Fibroblast of pulmonary artery (primary cell): ENCODE results near the gene SIVA1.

ENCODE experiments used
- DNase-seq: peaks from one replicate; pipeline ENCODE4 v3.0.0-alpha.2; 2010; ENCODE audit warnings: low read depth
- H3K4me3 ChIP-seq: replicated peaks from 2 replicates; pipeline ENCODE4 v1.5.1; 2011; ENCODE audit warnings: low read depth, mild to moderate bottlenecking, control low read depth, low read length, moderate library complexity
- TF ChIP-seq, protein P1 (sequence below): IDR thresholded peaks from 2 replicates; pipeline ENCODE4 v1.5.1; 2011; ENCODE audit warnings: mild to moderate bottlenecking, control low read depth, low read length, inconsistent platforms; ENCODE audit errors: missing control alignments

The SIVA1 gene

GRCh38 chr14:104730487-104730886, 22.5 kb upstream of the SIVA1 start:
- DNase-seq, result no peak
- TF ChIP-seq, protein P1, sequence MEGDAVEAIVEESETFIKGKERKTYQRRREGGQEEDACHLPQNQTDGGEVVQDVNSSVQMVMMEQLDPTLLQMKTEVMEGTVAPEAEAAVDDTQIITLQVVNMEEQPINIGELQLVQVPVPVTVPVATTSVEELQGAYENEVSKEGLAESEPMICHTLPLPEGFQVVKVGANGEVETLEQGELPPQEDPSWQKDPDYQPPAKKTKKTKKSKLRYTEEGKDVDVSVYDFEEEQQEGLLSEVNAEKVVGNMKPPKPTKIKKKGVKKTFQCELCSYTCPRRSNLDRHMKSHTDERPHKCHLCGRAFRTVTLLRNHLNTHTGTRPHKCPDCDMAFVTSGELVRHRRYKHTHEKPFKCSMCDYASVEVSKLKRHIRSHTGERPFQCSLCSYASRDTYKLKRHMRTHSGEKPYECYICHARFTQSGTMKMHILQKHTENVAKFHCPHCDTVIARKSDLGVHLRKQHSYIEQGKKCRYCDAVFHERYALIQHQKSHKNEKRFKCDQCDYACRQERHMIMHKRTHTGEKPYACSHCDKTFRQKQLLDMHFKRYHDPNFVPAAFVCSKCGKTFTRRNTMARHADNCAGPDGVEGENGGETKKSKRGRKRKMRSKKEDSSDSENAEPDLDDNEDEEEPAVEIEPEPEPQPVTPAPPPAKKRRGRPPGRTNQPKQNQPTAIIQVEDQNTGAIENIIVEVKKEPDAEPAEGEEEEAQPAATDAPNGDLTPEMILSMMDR, result no peak
- H3K4me3 ChIP-seq, result no peak overlapping the region

DNA sequence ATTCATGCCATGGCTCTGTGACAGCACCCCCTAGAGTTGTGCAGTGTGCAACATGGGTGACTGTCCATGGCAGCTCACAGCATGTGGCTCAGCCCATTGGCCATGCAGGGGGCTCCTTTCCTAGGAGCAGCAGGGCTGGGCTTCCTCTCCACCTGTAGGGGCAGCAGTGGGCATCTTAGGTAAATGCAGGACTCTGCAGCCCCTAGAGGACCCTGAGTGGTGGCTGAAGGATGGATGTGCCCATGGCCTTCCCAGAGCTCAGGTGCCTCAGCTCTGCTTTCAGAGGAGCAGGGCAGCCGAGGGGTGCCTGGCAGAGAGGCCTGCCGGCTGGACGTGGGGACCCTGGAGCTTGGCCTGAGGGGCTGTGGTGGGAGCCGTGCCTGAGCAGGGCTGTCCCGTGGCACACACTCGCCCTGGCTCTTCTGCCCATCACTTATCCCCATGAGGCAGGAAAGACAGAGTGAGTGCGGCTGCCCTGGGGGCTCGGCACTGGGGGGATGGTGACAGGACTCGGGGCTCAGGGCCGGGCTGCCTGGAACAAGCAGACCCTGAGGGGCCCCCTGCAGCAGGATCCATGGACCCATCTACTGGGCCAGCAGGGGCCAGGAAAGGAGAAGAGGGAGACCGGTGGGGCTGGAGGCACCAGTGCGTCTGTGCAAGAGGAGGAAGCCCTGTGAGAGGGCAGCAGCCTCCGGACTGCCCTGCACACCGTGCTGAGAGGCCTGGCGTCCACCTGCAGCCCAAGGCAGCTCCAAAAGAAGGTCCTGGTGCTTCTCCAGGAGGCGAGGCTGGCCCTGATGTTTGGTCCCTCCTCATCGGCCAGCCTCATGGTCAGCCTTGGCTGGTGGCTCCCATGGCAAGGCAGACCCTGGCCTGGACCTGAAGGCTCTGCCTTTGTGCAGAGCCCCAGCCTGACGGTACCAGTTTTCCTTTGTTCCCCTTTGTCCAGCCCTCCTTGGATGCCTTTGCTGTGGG, 21.3 kb upstream of the SIVA1 start:
- DNase-seq, result no peak
- TF ChIP-seq, protein P1, result peak; percentile 39
- no peak overlapping the region for H3K4me3 ChIP-seq

DNA sequence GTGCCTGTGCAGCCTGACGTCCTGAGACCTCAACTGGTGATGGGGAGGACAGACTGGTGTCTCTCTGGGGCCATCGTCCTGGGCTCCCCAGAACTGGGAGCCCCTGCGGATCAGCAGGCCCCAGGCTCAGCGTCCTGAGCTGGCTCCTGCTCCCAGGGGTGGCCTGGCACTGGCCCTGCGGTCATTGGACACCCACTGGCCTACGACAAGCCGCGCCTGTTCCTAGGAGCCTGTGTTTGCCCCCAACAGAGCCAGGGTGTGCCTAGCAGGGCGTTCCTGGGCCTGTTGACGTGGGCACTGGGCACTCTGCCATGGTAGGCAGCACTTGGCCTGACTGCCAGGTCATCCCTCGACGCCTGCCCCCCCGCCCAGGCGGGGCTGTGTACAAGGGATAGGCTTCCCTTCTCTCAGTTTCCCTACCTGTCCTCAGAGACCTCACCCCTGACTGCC, 20.6 kb upstream of the SIVA1 start:
- H3K4me3 ChIP-seq, result no peak overlapping the region
- TF ChIP-seq, protein P1, result no peak
- DNase-seq, result no peak

DNA sequence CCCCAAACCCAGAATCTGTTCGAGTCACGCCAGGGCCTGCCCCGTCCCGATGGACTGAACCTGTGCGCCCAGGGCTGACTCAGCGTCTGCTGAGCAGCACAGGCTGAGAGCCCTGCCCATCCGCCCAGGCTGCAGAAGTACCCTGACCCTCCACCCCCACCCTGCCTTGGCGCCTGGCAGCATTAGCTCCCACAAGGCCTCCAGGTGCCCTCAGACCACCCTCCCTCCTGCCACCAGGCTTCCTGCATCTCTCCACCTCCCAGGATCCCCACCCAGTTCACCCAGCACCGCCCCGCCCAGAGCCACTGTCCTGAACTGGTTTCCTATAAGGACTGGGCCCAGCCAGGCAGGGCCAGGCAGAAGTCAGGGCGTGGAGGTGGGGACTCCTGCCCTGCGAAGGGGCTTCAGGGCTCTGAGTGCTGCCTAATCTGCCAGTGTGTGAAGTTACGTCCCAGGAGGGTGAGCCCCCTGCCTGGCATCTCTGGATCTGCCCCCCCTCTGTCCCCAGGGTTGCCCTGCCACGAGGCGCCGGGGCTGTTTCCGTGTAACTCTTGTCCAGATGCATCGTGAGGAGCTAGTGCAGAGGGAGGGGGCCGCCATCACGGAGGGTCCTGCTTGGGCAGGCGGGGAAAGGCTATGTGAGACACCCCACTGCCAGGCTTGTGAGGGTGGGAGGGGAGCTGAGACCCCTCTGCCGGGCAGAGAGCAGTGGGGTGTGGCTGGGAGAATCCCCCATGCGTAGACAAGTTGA, 19.8 kb upstream of the SIVA1 start:
- no peak for DNase-seq
- TF ChIP-seq, protein P1, result no peak

DNA sequence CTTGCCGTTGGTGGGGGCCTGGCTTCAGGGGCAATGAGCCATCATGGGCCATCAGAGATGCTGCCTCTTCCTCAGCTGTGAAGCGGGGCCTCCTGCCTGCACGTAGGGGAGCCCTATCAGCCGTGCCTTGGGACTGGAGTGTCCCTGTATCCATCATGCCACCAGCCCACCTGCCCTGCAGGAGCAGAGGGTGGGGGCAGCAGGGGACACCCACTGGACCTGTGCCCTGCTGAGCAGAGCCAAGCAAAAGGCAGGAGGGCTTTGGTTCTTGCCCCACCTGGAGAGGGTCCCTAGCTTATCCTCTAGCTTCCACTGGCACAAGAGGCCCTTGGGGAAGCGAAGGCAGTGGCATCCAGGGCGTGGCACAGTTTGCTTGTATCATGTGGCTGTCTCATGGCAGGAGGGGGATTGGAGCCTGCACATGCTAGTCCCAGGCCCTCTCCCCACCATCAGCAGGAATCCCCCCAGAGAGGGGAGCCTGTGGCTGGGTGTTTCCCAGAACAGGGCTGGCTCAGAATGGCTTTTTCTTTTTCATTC, 18.8 kb upstream of the SIVA1 start:
- TF ChIP-seq, protein P1, result no peak
- no peak for DNase-seq

More for the DNA sequence above, 19.8 kb upstream of the SIVA1 start:
- no peak overlapping the region for H3K4me3 ChIP-seq

DNA sequence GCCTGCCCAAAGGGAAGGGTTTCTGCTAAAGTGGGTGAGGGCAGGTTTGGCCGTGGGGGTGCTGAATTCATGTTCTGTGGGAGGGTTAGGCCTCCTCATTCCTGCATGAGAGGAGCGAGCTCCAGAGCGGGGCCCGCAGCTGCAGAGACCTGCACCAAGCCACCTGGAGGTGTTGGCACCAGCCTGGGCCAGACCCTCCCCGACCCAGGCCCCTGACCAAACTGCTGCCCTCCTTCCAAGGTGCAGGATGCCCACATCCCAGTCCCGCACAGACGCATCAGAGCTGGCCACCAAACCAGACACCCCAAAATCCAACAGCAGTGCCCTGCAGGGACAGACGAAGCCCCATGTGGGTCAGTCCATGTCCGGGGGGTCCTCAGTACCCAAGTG, 18.4 kb upstream of the SIVA1 start:
- TF ChIP-seq, protein P1, result no peak

More for the DNA sequence above, 18.8 kb upstream of the SIVA1 start:
- no peak overlapping the region for H3K4me3 ChIP-seq

More for the DNA sequence above, 18.4 kb upstream of the SIVA1 start:
- no peak overlapping the region for H3K4me3 ChIP-seq
- DNase-seq, result no peak
